OCI-LY3 (cell line): ENCODE results near the gene AUTS2.

Experiments used
- CTCF ChIP-seq: fragments of 200-600, 300-600 bp; sonication (generic); IDR thresholded peaks from 2 replicates; pipeline ENCODE4 v1.5.1; 2014; ENCODE audit warnings: antibody characterized with exemption, low read length, low read depth
- EZH2phosphoT487 ChIP-seq: fragments of 200-600 bp; shearing (Covaris generic); IDR thresholded peaks from 2 replicates; pipeline ENCODE4 v1.6.1; 2018; ENCODE audit warnings: antibody characterized with exemption, mixed run types, low read depth

DNA sequence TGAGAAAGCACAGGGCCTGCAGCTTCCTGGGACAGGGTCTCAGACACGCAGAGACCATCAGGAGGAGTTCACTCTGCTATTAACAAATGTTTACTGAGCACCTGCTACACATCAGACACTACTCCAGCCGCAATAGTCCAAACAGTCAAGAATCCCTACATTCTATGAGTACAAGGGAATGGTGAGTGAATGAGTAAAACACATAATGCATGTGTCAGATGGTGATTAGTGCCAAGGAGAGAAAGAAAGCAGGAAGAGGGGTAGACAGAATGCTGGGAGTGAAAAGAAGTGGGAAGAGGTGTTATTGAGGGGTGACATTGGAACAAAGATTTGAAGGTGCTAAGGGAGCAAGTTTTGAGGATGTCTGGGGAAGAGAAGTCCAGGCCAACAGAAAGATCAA lies 899.5 kb downstream of the AUTS2 start:
- no peak for TF ChIP-seq CTCF
- TF ChIP-seq EZH2phosphoT487 = no peak
